Eye (tissue), 1 donor: ENCODE results near the gene KLK3.

ENCODE experiments used
- DNase-seq: peaks from one replicate; pipeline ENCODE4 v3.0.0-alpha.2; 2015

KLK3 gene

DNA sequence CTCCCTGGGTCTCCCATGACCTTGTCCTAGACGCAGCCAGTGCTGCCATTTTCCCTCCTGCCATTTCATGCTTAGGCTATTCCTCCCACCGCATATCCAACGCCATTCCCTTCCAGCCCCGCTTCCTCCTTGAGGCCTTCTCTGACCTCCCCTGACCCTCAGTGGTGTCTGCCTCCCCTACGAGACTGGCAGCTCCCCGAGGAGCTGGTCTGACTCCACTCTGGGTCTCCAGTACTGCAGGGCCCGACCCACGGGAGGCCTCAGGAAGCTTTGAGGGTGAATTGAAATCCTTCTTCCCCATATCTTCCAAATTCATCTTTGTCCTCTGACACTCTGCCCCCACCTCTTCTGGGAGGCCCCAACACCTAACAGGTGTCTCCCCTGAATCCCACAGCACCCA lies 22.0 kb upstream of the KLK3 start:
- DNase-seq = no peak

DNA sequence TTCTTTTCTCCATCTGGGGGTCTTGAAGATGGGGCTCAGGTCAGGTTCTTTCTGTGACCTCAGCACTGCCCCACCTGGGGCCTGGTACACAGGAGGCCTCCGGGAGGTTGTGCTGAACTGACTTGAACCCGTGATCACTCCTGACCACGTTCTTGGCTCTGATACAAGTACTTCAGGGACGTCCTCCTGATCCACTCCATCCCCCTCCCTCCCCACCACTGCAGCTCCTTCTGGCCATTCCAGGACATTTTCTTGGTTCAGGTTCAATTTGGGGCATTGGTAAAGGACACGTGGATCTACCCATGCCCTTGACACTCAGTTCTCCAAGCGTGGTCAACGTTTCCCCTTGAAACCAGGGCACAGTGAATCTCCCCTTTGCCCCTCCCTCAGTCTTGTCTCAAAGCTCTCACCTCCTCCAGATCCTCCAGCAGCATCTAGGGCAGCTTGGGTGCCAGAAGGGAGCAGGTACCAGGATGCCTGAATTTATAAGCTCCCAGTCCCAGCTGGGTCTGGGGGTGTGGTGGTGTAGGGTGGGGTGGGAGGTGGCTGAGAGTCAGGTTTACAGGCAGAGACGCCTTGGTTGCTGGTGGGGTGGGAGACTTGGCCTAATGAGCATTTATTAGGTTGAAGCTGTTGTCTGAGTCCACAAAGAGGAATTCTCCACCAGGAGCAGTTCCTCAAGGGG lies 21.5 kb upstream of the KLK3 start, which contains the start of gene KLK15:
TSS of gene KLK15 (minus strand) at position 458 of the 685 bp plus-strand sequence. CDS start 2,082 bp downstream, outside the sequence.
- DNase-seq = no peak

DNA sequence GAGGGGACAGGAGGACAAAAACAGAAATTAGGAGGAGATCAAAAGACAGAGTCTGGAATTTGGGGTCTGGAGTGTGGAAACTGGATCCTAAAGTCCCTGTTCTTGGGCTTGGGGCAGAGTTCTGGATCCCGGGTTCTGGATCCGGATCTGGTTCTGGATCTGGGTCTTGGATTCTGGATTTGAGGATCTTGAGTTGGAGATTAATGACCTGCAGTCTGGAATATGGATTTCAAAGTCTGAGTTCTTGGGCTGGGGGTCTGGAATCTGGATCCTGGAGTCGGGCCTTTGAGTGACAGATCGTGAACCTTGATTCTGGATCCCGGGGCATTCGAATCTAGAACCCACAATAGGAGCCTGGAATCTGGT lies 20.9 kb upstream of the KLK3 start:
- DNase-seq = no peak

- no peak for DNase-seq
These were observed 19.5 kb upstream of the KLK3 start for GRCh38 chr19:50835103-50835784.

- DNase-seq = peak; percentile 91
These were observed 18.8 kb upstream of the KLK3 start for GRCh38 chr19:50835785-50836542.

DNA sequence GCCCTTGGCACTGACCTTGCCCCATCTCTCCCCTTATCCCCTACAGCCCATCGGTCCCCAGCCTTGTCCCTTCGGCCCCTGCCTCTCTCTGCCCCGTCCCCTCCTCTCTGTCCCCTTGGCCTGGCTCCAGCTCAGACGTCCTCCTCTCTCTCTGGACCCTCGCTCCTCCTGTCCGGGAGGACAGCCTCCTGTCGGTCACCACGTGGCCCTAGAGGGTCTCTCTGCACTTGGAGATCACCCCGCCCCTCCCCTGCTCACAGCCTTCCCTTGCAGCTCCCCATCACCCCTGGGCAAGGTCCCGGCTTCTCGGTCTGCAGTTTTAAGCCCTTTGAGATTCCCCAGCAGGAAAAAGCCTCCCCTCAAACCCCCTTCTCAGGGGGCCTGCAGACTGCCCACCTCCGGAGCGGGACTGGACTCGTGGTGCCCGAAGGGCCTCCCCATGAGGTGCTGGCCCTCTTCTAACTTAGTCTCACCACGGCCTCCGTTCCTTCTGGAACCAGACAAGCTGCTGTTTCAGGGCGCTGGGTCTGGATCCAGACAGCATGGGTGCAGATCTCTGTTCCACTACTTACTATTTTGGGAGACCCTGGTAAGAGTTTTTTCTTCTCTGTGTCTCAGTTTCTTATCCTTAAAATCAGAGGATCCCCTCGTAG lies 18.0 kb upstream of the KLK3 start:
- peak; percentile 25 for DNase-seq

- DNase-seq = no peak
These were observed 17.4 kb upstream of the KLK3 start for GRCh38 chr19:50837300-50837699.

DNA sequence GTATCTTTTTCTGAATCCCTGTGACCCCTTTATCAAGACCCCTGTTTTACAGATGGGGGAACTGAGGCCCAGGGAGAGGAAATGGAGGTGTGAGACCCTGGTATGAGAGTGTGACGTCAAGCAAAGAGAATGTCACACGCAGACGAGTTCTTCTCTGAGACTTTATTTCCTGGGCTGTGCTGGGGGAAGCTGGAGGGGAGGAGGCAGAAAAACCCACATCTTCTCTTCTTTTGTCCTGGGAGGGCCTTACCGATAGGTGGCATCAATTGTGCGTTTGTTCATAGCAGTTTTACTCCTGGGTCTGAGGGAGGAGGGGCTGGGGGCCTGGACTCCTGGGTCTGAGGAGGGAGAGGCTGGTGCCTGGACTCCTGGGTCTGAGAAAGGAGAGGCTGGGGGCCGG lies 16.5 kb upstream of the KLK3 start:
- no peak for DNase-seq

GRCh38 chr19:50839712-50840655 lies 14.7 kb upstream of the KLK3 start:
- DNase-seq = no peak

GRCh38 chr19:50842130-50842529 lies 12.6 kb upstream of the KLK3 start:
- no peak for DNase-seq

DNA sequence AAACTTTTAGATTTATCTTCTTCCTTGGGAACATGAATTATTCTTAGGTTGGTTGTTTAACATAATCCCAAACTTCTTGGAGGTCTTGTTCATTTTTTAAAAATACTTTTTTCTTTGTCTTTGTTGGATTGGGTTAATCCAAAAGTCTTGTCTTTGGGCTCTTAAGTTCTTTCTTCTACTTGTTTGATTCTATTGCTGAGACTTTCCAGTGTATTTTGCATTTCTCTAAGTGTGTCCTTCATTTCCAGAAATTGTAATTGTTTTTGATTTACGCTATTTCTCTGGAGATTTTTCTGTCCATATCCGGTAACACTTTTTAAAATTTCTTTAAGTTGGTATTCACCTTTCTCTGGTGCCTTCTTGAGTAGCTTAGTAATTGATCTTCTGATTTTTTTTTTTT lies 11.5 kb upstream of the KLK3 start:
- no peak for DNase-seq

DNA sequence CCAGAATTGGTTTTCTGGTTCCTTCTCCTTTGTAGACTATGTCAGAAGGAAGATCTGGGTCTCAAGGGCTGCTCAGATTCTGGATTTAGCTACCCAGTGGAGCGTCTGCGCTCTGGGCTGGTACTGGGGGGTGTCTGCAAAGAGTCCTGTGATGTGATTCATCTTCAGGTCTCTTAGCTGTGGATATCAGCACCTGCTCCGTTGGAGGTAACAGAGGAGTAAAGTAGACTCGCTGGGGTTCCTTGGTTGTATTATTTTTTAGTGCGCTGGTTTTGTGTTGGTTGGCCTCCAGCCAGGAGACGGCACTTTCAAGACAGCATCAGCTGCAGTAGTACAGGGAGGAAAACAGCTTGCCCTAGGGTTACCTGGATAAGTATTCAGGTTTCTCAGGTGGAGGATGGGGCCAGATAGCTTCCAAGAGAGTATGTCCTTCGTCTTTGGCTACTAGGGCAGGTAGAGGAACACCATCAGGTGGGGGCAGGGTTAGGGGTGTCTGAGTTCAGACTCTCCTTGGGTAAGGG lies 11.0 kb upstream of the KLK3 start:
- DNase-seq = no peak

DNA sequence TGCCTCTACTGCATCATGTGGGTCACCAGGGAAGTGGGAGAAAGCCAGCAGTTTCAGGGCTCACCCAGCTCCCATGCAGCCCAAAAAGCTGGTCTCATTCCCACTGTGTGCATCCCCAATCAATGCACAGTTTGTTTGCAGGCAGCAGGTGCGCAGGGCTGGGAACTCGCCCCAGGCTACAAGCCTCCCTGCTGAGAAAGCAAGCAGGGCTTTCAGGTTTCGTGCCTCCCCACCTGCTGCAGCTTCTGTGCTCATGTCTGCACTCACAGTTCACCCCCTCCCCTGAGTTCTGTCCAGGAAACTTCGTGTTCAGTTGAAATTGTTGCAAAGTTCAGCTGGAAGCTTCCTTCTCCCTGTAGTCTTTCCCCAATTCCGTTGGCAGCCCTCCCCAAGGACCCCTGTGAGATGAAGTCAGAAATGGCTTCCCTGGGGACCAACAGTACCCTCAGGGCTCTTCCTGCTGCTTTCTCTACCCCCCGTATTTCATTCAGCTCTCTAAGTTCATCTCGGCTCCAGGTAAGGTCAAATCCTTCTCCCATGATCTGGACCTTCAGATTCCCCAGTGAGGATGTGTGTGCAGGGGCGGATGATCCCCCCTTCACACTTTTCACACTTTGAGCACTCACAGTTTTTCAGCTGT lies 10.3 kb upstream of the KLK3 start:
- DNase-seq = peak; percentile 24

- DNase-seq = no peak
These were observed 4.0 kb upstream of the KLK3 start for GRCh38 chr19:50850738-50851137.

DNA sequence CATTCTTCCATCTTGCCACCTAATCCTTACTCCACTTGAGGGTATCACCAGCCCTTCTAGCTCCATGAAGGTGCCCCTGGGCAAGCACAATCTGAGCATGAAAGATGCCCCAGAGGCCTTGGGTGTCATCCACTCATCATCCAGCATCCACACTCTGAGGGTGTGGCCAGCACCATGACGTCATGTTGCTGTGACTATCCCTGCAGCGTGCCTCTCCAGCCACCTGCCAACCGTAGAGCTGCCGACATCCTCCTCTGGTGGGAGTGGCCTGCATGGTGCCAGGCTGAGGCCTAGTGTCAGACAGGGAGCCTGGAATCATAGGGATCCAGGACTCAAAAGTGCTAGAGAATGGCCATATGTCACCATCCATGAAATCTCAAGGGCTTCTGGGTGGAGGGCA lies 3.1 kb upstream of the KLK3 start:
- DNase-seq = no peak

DNA sequence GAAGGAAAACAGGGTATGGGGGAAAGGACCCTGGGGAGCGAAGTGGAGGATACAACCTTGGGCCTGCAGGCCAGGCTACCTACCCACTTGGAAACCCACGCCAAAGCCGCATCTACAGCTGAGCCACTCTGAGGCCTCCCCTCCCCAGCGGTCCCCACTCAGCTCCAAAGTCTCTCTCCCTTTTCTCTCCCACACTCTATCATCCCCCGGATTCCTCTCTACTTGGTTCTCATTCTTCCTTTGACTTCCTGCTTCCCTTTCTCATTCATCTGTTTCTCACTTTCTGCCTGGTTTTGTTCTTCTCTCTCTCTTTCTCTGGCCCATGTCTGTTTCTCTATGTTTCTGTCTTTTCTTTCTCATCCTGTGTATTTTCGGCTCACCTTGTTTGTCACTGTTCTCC lies 2.7 kb downstream of the KLK3 start:
- DNase-seq = no peak

DNA sequence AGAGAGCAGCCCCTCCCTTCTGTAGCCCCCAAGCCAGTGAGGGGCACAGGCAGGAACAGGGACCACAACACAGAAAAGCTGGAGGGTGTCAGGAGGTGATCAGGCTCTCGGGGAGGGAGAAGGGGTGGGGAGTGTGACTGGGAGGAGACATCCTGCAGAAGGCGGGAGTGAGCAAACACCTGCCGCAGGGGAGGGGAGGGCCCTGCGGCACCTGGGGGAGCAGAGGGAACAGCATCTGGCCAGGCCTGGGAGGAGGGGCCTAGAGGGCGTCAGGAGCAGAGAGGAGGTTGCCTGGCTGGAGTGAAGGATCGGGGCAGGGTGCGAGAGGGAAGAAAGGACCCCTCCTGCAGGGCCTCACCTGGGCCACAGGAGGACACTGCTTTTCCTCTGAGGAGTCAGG lies 4.2 kb downstream of the KLK3 start:
- no peak for DNase-seq

DNA sequence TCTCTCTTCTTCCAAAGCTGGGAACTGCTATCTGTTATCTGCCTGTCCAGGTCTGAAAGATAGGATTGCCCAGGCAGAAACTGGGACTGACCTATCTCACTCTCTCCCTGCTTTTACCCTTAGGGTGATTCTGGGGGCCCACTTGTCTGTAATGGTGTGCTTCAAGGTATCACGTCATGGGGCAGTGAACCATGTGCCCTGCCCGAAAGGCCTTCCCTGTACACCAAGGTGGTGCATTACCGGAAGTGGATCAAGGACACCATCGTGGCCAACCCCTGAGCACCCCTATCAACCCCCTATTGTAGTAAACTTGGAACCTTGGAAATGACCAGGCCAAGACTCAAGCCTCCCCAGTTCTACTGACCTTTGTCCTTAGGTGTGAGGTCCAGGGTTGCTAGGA lies 5.1 kb downstream of the KLK3 start:
- DNase-seq = no peak

DNA sequence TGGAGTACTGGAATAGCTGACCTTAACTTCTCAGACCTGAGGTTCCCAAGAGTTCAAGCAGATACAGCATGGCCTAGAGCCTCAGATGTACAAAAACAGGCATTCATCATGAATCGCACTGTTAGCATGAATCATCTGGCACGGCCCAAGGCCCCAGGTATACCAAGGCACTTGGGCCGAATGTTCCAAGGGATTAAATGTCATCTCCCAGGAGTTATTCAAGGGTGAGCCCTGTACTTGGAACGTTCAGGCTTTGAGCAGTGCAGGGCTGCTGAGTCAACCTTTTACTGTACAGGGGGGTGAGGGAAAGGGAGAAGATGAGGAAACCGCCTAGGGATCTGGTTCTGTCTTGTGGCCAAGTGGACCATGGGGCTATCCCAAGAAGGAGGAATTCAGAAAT lies 6.3 kb downstream of the KLK3 start:
- no peak for DNase-seq

- DNase-seq = no peak
These were observed 7.0 kb downstream of the KLK3 start for GRCh38 chr19:50861496-50862286.

DNA sequence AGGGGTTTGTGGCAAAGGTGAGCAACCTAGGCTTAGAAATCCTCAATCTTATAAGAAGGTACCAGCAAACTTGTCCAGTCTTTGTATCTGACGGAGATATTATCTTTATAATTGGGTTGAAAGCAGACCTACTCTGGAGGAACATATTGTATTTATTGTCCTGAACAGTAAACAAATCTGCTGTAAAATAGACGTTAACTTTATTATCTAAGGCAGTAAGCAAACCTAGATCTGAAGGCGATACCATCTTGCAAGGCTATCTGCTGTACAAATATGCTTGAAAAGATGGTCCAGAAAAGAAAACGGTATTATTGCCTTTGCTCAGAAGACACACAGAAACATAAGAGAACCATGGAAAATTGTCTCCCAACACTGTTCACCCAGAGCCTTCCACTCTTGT lies 14.8 kb downstream of the KLK3 start:
- no peak for DNase-seq
